NCI-H2107 (cell line): ENCODE data around the gene CCDC149.
"Not testable (repeated sequence)": the region's sequence is repeated elsewhere in the genome, so short reads cannot be mapped to it uniquely, and the experiment has no call there.

Source experiments
- DNase-seq: peaks from one replicate; lab custom pipeline; 2025; lab: John Stamatoyannopoulos, UW

The CCDC149 gene

GRCh38 chr4:24917076-24917856, 4.4 kb upstream of the CCDC149 start:
- no peak for DNase-seq

- DNase-seq = no peak
These were observed 2.5 kb upstream of the CCDC149 start for GRCh38 chr4:24915121-24915922.

GRCh38 chr4:24914460-24914859, 1.6 kb upstream of the CCDC149 start:
- no peak for DNase-seq

- DNase-seq = no peak
These were observed 260 bp upstream of the CCDC149 start for GRCh38 chr4:24913119-24913485.

- DNase-seq = no peak
These were observed 2.3 kb downstream of the CCDC149 start for GRCh38 chr4:24910499-24910898.

- not testable (repeated sequence) for DNase-seq
These were observed 3.2 kb downstream of the CCDC149 start for GRCh38 chr4:24909606-24910005.

- DNase-seq = no peak
These were observed 15.2 kb downstream of the CCDC149 start for GRCh38 chr4:24897639-24898038.

GRCh38 chr4:24896977-24897376, 15.9 kb downstream of the CCDC149 start:
- no peak for DNase-seq

- no peak for DNase-seq
These were observed 16.8 kb downstream of the CCDC149 start for GRCh38 chr4:24896056-24896455.

GRCh38 chr4:24895461-24895860, 17.4 kb downstream of the CCDC149 start:
- no peak for DNase-seq

GRCh38 chr4:24894846-24895245, 18.0 kb downstream of the CCDC149 start:
- DNase-seq = no peak

GRCh38 chr4:24894243-24894642, 18.6 kb downstream of the CCDC149 start:
- DNase-seq = no peak

- DNase-seq = no peak
These were observed 20.1 kb downstream of the CCDC149 start for GRCh38 chr4:24892778-24893177.

GRCh38 chr4:24892278-24892677, 20.6 kb downstream of the CCDC149 start:
- no peak for DNase-seq

GRCh38 chr4:24890561-24891126, 22.2 kb downstream of the CCDC149 start:
- no peak for DNase-seq

- no peak for DNase-seq
These were observed 22.9 kb downstream of the CCDC149 start for GRCh38 chr4:24889991-24890390.

GRCh38 chr4:24888475-24889344, 24.1 kb downstream of the CCDC149 start:
- DNase-seq = no peak

- no peak for DNase-seq
These were observed 24.9 kb downstream of the CCDC149 start for GRCh38 chr4:24887881-24888430.

- no peak for DNase-seq
These were observed 26.2 kb downstream of the CCDC149 start for GRCh38 chr4:24886596-24886995.

GRCh38 chr4:24885342-24885741, 27.5 kb downstream of the CCDC149 start:
- DNase-seq = no peak

GRCh38 chr4:24884902-24885301, 27.9 kb downstream of the CCDC149 start:
- no peak for DNase-seq
